Immature natural killer cell (primary cell): ENCODE data around the gene ACACB. TPM values are rescaled to one million over a fixed set of nuclear protein-coding genes. Genes with fewer than 3 reads are reported as not detected.

Source experiments
- DNase-seq, 3 donors: peaks; one replicate each; pipeline ENCODE4 v3.0.0; 2022; ENCODE audit warnings: mixed read lengths in 1 of 3
- H3K27ac Mint-ChIP-seq, 6 donors: one replicate each; pipeline ENCODE4 v1.8.0; 2020; ENCODE audit warnings: mixed read lengths in 6 of 6, mild to moderate bottlenecking in 5 of 6, inconsistent platforms in 4 of 6, moderate library complexity in 3 of 6
- H3K27me3 Mint-ChIP-seq, 3 donors: one replicate each; pipeline ENCODE4 v1.8.0; 2020 to 2021; ENCODE audit warnings: low read depth in 3 of 3, mild to moderate bottlenecking in 3 of 3, mixed read lengths in 3 of 3, moderate library complexity in 3 of 3, inconsistent platforms in 1 of 3
- H3K36me3 Mint-ChIP-seq, 3 donors: one replicate each; pipeline ENCODE4 v1.8.0; 2020; ENCODE audit warnings: mixed read lengths in 3 of 3, inconsistent platforms in 2 of 3, mild to moderate bottlenecking in 2 of 3
- H3K4me1 Mint-ChIP-seq, 2 donors: one replicate each; pipeline ENCODE4 v1.8.0; 2020; ENCODE audit warnings: inconsistent platforms in 2 of 2, mild to moderate bottlenecking in 2 of 2, mixed read lengths in 2 of 2, moderate library complexity in 1 of 2
- H3K4me3 Mint-ChIP-seq, 5 donors: one replicate each; pipeline ENCODE4 v1.8.0; 2020; ENCODE audit warnings: mild to moderate bottlenecking in 5 of 5, mixed read lengths in 5 of 5, inconsistent platforms in 3 of 5, moderate library complexity in 3 of 5
- H3K9me3 Mint-ChIP-seq, 6 donors: one replicate each; pipeline ENCODE4 v1.8.0; 2020; ENCODE audit warnings: mild to moderate bottlenecking in 6 of 6, mixed read lengths in 6 of 6, inconsistent platforms in 4 of 6, moderate library complexity in 3 of 6
- polyA plus RNA-seq, 3 donors: library from polyadenylated mRNA; unstranded; fragments of 300-500 nt; fragmentation: Illumina TruSeq; gene quantifications; one replicate each; pipeline ENCODE4 v1.2.3, GENCODE V29; 2021

Gene ACACB
- polyA plus RNA-seq, 3 donors from 2014 or later, result 1.2 to 2.1 TPM; not detected in 1

DNA sequence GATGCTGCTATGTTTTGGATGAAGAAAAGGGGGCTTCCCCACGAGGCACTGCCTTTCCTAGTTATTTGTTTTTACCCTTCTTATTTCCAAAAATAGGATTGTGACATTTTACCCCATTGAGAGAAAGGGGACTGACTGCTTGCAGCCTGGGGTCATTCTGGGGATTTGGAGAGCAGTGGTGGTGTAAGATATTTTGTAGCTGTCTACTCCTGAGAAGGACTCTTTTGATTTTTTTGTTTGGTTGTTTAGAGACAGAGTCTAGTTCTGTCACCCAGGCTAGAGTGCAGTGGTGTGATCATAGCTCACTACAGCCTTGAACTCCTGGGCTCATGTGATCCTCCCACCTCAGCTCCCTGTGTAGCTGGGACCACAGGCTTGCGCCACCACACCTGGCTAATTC, 113.8 kb downstream of the ACACB start:
- Mint-ChIP-seq H3K36me3 (peaks cover 0 to 19% (median 3%) of the 10 kb centered on the region in 3 donors), H3K4me1 (no peaks in the 10 kb centered on the region), H3K27me3 (no peaks in the 10 kb centered on the region), H3K9me3 (no peaks in the 10 kb centered on the region), H3K27ac (peak overlapping the region in 1 of 6 donors; percentile 8), H3K4me3 (no peak overlapping the region)
- DNase-seq, result no peak

DNA sequence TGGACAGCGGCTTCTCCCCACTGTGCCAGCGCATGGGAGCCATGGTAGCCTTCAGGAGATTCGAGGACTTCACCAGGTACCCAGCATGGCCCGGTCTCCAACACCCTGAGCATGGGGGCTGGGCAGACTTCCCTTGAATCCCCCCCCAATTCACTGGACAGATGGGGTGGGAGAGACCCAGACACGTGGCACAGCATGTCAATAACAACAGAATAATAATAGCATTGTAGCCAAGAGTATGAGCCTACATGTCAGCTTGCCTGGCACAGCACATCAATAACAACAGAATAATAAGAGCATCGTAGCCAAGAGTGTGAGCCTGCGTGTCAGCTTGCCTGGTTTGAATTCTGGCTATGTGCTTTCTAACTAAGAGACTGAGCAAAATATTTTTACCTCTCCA, 116.3 kb downstream of the ACACB start:
- DNase-seq, result no peak
- peak overlapping the region in 1 of 6 donors; percentile 58 for H3K27ac Mint-ChIP-seq
- H3K4me1 Mint-ChIP-seq, result no peaks in the 10 kb centered on the region
- no peaks in the 10 kb centered on the region for H3K9me3 Mint-ChIP-seq
- no peak overlapping the region for H3K4me3 Mint-ChIP-seq
- H3K27me3 Mint-ChIP-seq, result no peaks in the 10 kb centered on the region
- H3K36me3 Mint-ChIP-seq, result peaks cover 0 to 19% (median 11%) of the 10 kb centered on the region in 3 donors

- no peaks in the 10 kb centered on the region for H3K4me1 Mint-ChIP-seq
Measured at GRCh38 chr12:109234012-109234411, 117.6 kb downstream of the ACACB start.

DNA sequence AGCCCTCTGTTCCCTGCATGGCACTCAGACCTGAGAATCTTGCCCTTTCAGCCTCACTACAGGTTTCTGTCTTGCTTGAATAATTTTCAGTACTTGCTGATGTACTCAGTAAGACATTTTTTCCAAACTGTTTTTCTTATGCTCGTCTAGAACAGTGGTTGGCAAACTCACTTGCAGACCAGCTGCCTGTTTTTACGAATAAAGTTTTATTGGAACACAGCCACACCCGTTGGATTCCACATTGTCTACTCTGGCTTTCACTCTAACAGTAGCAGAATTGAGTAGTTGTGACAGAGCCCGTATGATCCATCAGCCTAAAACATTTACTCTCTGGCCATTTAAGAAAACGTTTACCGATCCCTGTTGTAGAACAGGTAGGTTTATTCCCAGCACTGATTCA, 119.9 kb downstream of the ACACB start:
- no peaks in the 10 kb centered on the region for H3K9me3 Mint-ChIP-seq
- no peaks in the 10 kb centered on the region for H3K4me1 Mint-ChIP-seq
- no peak for DNase-seq
- H3K4me3 Mint-ChIP-seq, result no peak overlapping the region
- peaks cover 0 to 15% (median 10%) of the 10 kb centered on the region in 3 donors for H3K36me3 Mint-ChIP-seq
- no peaks in the 10 kb centered on the region for H3K27me3 Mint-ChIP-seq
- no peak overlapping the region for H3K27ac Mint-ChIP-seq

More at GRCh38 chr12:109234012-109234411, 117.6 kb downstream of the ACACB start:
- H3K27me3 Mint-ChIP-seq, result no peaks in the 10 kb centered on the region
- no peak for DNase-seq
- peaks cover 0 to 19% (median 11%) of the 10 kb centered on the region in 3 donors for H3K36me3 Mint-ChIP-seq
- H3K27ac Mint-ChIP-seq, result no peak overlapping the region
- no peak overlapping the region for H3K4me3 Mint-ChIP-seq
- no peaks in the 10 kb centered on the region for H3K9me3 Mint-ChIP-seq

GRCh38 chr12:109239179-109239578, 122.8 kb downstream of the ACACB start:
- H3K4me3 Mint-ChIP-seq, result no peak overlapping the region
- H3K27me3 Mint-ChIP-seq, result peaks cover 0 to 2% (median 0%) of the 10 kb centered on the region in 3 donors
- H3K9me3 Mint-ChIP-seq, result no peaks in the 10 kb centered on the region
- H3K36me3 Mint-ChIP-seq, result peaks cover 3 to 13% (median 4%) of the 10 kb centered on the region in 3 donors
- no peak overlapping the region for H3K27ac Mint-ChIP-seq
- DNase-seq, result no peak
- no peaks in the 10 kb centered on the region for H3K4me1 Mint-ChIP-seq

- Mint-ChIP-seq H3K36me3 (peaks cover 3 to 15% (median 4%) of the 10 kb centered on the region in 3 donors), H3K4me3 (no peak overlapping the region)
Measured at GRCh38 chr12:109239691-109240090, 123.3 kb downstream of the ACACB start.

GRCh38 chr12:109240365-109240764, 124.0 kb downstream of the ACACB start:
- Mint-ChIP-seq H3K4me1 (no peaks in the 10 kb centered on the region), H3K36me3 (peaks cover 0 to 15% (median 3%) of the 10 kb centered on the region in 3 donors), H3K9me3 (no peaks in the 10 kb centered on the region), H3K27ac (no peak overlapping the region), H3K27me3 (peaks cover 0 to 3% (median 2%) of the 10 kb centered on the region in 3 donors), H3K4me3 (no peak overlapping the region)
- DNase-seq, result no peak

More at GRCh38 chr12:109239691-109240090, 123.3 kb downstream of the ACACB start:
- Mint-ChIP-seq H3K27me3 (peaks cover 0 to 2% (median 0%) of the 10 kb centered on the region in 3 donors), H3K4me1 (no peaks in the 10 kb centered on the region), H3K27ac (no peak overlapping the region), H3K9me3 (no peaks in the 10 kb centered on the region)
- DNase-seq, result no peak

DNA sequence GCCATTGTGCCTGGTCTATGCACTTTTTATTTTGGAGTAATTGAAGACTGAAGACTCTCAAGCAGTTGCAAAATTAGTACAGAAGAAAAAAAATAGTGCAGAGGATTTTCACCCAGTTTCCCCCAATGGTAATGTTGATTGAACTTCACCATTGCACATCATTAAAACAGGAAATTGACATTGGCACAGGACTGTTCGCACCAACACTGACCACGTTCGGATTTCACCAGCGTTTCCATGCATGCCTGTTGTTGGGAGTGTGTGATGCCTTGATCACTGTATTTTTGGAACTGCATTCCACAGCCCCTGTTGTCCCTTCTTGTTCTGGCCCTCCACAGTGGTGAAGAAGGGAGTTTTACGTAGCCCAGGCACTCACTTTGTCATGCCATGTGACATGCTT, 125.5 kb downstream of the ACACB start:
- H3K27ac Mint-ChIP-seq, result peak overlapping the region in 1 of 6 donors; percentile 9
- H3K27me3 Mint-ChIP-seq, result peaks cover 0 to 3% (median 2%) of the 10 kb centered on the region in 3 donors
- peaks cover 0 to 12% (median 3%) of the 10 kb centered on the region in 3 donors for H3K36me3 Mint-ChIP-seq
- DNase-seq, result no peak
- H3K9me3 Mint-ChIP-seq, result no peaks in the 10 kb centered on the region
- H3K4me1 Mint-ChIP-seq, result no peaks in the 10 kb centered on the region
- H3K4me3 Mint-ChIP-seq, result no peak overlapping the region

GRCh38 chr12:109244073-109244472, 127.7 kb downstream of the ACACB start:
- no peak for DNase-seq
- Mint-ChIP-seq H3K9me3 (no peaks in the 10 kb centered on the region), H3K27ac (no peak overlapping the region), H3K36me3 (peaks cover 0 to 7% (median 3%) of the 10 kb centered on the region in 3 donors), H3K4me3 (no peak overlapping the region), H3K4me1 (no peaks in the 10 kb centered on the region), H3K27me3 (peaks cover 0 to 3% (median 2%) of the 10 kb centered on the region in 3 donors)

DNA sequence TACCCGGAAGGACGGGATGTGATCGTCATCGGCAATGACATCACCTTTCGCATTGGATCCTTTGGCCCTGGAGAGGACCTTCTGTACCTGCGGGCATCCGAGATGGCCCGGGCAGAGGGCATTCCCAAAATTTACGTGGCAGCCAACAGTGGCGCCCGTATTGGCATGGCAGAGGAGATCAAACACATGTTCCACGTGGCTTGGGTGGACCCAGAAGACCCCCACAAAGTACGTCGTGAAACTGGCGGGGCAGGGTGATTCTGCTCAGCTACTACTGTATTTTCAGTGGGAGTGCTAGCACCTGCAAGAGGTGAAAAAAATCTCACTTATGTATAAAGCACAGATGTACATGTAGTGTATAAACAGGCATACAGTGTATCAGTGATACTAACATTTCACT, 129.8 kb downstream of the ACACB start:
- Mint-ChIP-seq H3K9me3 (no peaks in the 10 kb centered on the region), H3K27me3 (peaks cover 0 to 3% (median 2%) of the 10 kb centered on the region in 3 donors), H3K4me3 (no peak overlapping the region), H3K36me3 (peaks cover 0 to 3% (median 3%) of the 10 kb centered on the region in 3 donors), H3K4me1 (no peaks in the 10 kb centered on the region), H3K27ac (no peak overlapping the region)
- no peak for DNase-seq

DNA sequence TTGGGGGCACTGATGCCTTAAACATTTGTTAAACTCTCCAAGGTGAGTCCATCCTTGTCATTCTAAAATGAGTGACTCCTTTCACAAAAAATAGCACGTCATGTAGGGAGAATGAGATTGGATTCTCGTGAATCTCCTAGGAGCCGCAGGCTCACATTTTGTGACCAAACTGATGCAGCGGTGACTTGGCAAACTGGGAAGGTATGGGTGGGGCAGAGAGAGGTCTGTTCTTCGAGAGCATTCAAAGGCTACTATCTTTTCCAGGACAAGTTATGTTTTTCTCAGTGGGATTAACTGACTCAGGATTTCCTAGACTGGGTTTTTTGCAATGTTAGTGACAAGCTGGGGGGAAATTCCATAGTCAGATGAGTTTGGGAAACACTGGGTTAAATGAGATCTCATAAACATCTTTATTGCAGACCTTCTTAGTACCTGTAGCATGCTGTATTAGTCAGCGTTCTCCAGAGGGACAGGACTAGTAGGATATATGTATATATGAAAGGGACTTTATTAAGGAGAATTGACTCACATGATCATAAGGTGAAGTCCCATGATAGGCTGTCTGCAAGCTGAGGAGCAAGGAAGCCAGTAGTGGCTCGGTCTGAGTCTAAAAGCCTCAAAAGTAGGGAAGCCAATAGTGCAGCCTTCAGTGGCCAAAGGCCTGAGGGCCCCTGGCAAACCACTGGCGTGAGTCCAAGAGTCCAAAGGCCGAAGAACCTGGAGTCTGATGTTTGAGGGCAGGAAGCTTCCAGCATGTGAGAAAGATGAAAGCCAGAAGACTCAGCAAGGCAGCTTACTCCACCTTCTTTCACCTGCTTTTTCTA, 131.7 kb downstream of the ACACB start:
- no peak for DNase-seq
- H3K36me3 Mint-ChIP-seq, result peaks cover 0 to 3% (median 3%) of the 10 kb centered on the region in 3 donors
- peaks cover 0 to 3% (median 0%) of the 10 kb centered on the region in 3 donors for H3K27me3 Mint-ChIP-seq
- peaks cover 0 to 4% (median 0%) of the 10 kb centered on the region in 6 donors for H3K9me3 Mint-ChIP-seq
- H3K4me1 Mint-ChIP-seq, result no peaks in the 10 kb centered on the region
- H3K4me3 Mint-ChIP-seq, result no peak overlapping the region
- no peak overlapping the region for H3K27ac Mint-ChIP-seq

DNA sequence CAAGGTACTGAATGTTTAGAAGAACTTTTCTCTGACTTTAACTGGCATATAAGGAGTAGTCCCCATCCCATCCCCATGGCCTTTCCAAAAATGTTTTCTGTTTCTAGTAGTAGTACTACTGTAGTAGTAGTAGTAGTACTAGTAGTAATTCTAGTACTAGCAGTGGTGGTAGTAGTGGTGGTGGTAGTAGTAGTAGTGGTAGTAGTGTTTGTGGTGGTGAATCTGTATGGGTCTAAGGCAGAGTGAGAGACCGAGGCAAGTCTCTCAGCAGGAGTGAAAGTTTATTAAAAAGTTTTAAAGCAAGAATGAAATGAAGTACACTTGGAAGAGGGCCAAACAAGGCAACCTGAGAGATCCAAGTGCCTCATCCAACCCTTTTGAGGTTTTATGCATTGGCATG, 134.1 kb downstream of the ACACB start:
- Mint-ChIP-seq H3K4me3 (no peak overlapping the region), H3K4me1 (no peaks in the 10 kb centered on the region), H3K36me3 (peaks cover 3 to 12% (median 9%) of the 10 kb centered on the region in 3 donors)

DNA sequence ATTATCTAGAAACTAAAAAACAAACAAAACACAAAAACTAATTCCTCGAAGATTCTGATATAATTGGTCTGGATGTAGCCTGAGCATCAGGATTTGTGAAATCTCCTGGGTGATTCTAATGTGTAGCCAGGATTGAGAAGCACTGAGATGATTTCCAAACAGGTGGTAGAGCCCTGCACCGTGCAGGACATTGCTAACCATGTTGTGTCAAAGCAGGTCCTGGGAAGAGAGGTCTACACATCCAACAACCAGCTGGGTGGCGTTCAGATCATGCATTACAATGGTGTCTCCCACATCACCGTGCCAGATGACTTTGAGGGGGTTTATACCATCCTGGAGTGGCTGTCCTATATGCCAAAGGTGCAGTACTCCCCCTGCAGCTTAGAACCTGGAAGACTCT, 136.4 kb downstream of the ACACB start:
- peaks cover 0 to 7% (median under 1%) of the 10 kb centered on the region in 6 donors for H3K9me3 Mint-ChIP-seq
- H3K36me3 Mint-ChIP-seq, result peaks cover 3 to 12% (median 9%) of the 10 kb centered on the region in 3 donors
- H3K4me3 Mint-ChIP-seq, result no peak overlapping the region
- H3K27ac Mint-ChIP-seq, result no peak overlapping the region
- H3K4me1 Mint-ChIP-seq, result no peaks in the 10 kb centered on the region
- H3K27me3 Mint-ChIP-seq, result peaks cover 0 to 4% (median 2%) of the 10 kb centered on the region in 3 donors
- DNase-seq, result no peak

More for the DNA sequence above, 134.1 kb downstream of the ACACB start:
- no peak for DNase-seq
- Mint-ChIP-seq H3K27me3 (peaks cover 0 to 3% (median 0%) of the 10 kb centered on the region in 3 donors), H3K9me3 (peaks cover 0 to 7% (median under 1%) of the 10 kb centered on the region in 6 donors), H3K27ac (no peak overlapping the region)

DNA sequence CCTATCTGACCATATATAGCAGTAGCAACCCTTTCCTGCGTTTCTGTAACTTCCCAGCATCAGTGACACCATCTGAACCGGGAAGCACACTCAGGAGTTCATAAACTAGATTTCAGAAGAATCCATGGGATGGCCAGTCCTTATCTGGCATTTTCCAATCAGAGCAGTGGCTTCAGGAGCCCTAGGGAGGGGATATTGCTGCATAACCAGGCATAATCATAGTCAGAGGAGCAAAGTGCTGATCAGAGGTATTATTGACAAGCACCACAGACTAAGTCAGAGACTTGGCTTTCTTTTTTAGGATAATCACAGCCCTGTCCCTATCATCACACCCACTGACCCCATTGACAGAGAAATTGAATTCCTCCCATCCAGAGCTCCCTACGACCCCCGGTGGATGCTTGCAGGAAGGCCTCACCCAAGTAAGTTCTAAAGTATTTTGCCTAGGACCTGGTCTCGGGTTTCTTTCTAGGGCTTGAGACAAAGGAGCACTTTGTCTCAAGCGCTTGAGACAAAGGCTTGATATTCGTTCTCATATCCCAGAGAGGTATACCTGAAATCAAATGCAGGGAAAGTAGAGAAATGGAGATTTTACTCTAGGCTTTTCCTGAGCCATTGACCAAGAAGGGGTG, 137.6 kb downstream of the ACACB start:
- DNase-seq, result no peak
- Mint-ChIP-seq H3K27me3 (peaks cover 0 to 4% (median 2%) of the 10 kb centered on the region in 3 donors), H3K9me3 (peaks cover 0 to 7% (median under 1%) of the 10 kb centered on the region in 6 donors), H3K27ac (no peak overlapping the region), H3K4me3 (no peak overlapping the region), H3K4me1 (no peaks in the 10 kb centered on the region), H3K36me3 (peaks cover 3 to 12% (median 9%) of the 10 kb centered on the region in 3 donors)
